Astrocyte of the spinal cord (primary cell): ENCODE measurements around the gene AP3D1.

Experiments
- DNase-seq: peaks from one replicate; pipeline ENCODE4 v3.0.0; 2011; ENCODE audit warnings: low read depth, low spot score
- H3K4me3 ChIP-seq: 2 replicates; pipeline ENCODE4 v1.5.1; 2011; ENCODE audit warnings: low read depth, mild to moderate bottlenecking, low read length, moderate library complexity
- CTCF ChIP-seq: IDR thresholded peaks from 2 replicates; pipeline ENCODE4 v1.5.1; 2012; ENCODE audit warnings: low read depth, mild to moderate bottlenecking, low read length, inconsistent platforms
- in situ Hi-C: cut with HindIII; loops from 2 replicates; pipeline ENCODE4 v1.10.0; 2017; ENCODE audit warnings: low sequenced_read_pairs

Gene AP3D1

GRCh38 chr19:2056837-2057192 lies 94.6 kb downstream of the AP3D1 start:
- no peak for DNase-seq
- no peak overlapping the region for H3K4me3 ChIP-seq
- in situ Hi-C loops = no loop called here
- no peak for TF ChIP-seq CTCF

- peak; percentile 67 for DNase-seq
These were observed 95.2 kb downstream of the AP3D1 start for GRCh38 chr19:2055931-2056836.

GRCh38 chr19:2054763-2055162 lies 96.6 kb downstream of the AP3D1 start:
- in situ Hi-C loops = no loop called here
- no peak overlapping the region for H3K4me3 ChIP-seq
- TF ChIP-seq CTCF = no peak
- no peak for DNase-seq

More at GRCh38 chr19:2055931-2056836, 95.2 kb downstream of the AP3D1 start:
- H3K4me3 ChIP-seq = no peak overlapping the region
- in situ Hi-C loops = no loop called here
- TF ChIP-seq CTCF = no peak

GRCh38 chr19:2053601-2054389 lies 97.6 kb downstream of the AP3D1 start:
- no peak for DNase-seq
- TF ChIP-seq CTCF = no peak
- in situ Hi-C loops = no loop called here
- H3K4me3 ChIP-seq = no peak overlapping the region

- no peak for DNase-seq
- no peak for TF ChIP-seq CTCF
- in situ Hi-C loops = no loop called here
- H3K4me3 ChIP-seq = no peak overlapping the region
These were observed 99.3 kb downstream of the AP3D1 start for GRCh38 chr19:2051773-2052704.
